ENCODE measurements around the gene RIPPLY2.

- no peak for TF ChIP-seq CTCF (conservative IDR thresholded peaks at IDR 0.05)
- TF ChIP-seq ZFX (IDR thresholded peaks at IDR 0.05): no peak
Measured at GRCh38 chr6:83893024-83893423, 39.9 kb downstream of the RIPPLY2 start.

Data from C4-2B (cell line).